H1 (cell line): ENCODE results near the gene RELN. TPM values are rescaled to one million over a fixed set of nuclear protein-coding genes. Genes with fewer than 3 reads are reported as not detected.

Experiments used
- ASH2L ChIP-seq: fragments of 200-600, 300-600 bp; sonication (generic); IDR thresholded peaks from one replicate; pipeline ENCODE4 v1.7.1; 2017; ENCODE audit warnings: low read length
- SIX5 ChIP-seq: IDR thresholded peaks from 2 replicates; pipeline ENCODE4 v1.6.1; 2011; ENCODE audit warnings: mild to moderate bottlenecking, low read depth, low read length
- SRF ChIP-seq: IDR thresholded peaks from 2 replicates; pipeline ENCODE4 v1.6.1; 2011; ENCODE audit warnings: mild to moderate bottlenecking, low read depth, low read length, moderate library complexity
- polyA plus RNA-seq, 7 experiments: library from polyadenylated mRNA; depleted of rRNA in 3 of 7; stranded (reverse) in 5 of 7; unstranded in 2 of 7; fragments of >200 nt in 5 of 7; fragments of 200-250 nt in 2 of 7; gene quantifications; 1 replicate in 5 of 7; 2 replicates in 1 of 7; 4 replicates in 1 of 7; pipeline versions ENCODE4 v1.2.1 to v1.2.3, GENCODE V29; 2011 to 2013; ENCODE audit warnings: missing spikeins in 2 of 7, mixed read lengths in 2 of 7
- total RNA-seq: library from RNA; stranded (reverse); fragmentation: NEBNext Ultra II Directional; extraction: Animal tissue kit (Norgen Biotek cat#: 25700); gene quantifications from 2 replicates; pipeline ENCODE4 v1.2.1, GENCODE V29; 2021
- TF ChIP-seq, protein P1 (sequence below): fragments of 300-600 bp; sonication (generic); IDR thresholded peaks from 2 replicates; pipeline ENCODE4 v1.7.1; 2012; ENCODE audit warnings: low read length, moderate library complexity, mild to moderate bottlenecking, inconsistent platforms; ENCODE audit not compliant: insufficient replicate concordance
- TF ChIP-seq, protein P2 (sequence below): IDR thresholded peaks from 2 replicates; pipeline ENCODE4 v1.6.1; 2011; ENCODE audit warnings: low read length, improper control_type of control experiment

Gene RELN
- total and polyA plus RNA-seq, 2 of the 8 experiments (the other 6 are each of a cell fraction or from before 2014, with no cell fraction given), result 0.03 to 0.07 TPM

DNA sequence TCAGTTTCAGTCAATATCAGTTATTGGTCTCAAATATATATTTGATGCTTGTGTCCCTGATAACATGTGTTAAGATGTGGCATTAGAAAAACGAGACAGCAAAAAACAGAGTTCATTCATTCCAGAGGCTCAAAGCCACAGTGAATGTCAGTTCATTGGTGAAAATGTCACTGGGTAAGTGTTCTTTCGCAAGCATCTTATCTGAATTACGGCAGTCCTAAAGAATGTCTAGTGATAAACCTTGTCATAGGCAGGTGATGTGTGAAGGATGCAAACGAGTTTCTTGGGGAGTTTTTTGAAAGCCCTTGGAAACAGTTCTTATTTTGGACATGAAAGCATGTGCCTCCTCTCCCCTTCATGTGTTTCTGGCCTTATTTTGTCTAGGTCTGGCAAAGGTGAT is 45.9 kb upstream of the RELN start (continued):
- TF ChIP-seq, protein P1, sequence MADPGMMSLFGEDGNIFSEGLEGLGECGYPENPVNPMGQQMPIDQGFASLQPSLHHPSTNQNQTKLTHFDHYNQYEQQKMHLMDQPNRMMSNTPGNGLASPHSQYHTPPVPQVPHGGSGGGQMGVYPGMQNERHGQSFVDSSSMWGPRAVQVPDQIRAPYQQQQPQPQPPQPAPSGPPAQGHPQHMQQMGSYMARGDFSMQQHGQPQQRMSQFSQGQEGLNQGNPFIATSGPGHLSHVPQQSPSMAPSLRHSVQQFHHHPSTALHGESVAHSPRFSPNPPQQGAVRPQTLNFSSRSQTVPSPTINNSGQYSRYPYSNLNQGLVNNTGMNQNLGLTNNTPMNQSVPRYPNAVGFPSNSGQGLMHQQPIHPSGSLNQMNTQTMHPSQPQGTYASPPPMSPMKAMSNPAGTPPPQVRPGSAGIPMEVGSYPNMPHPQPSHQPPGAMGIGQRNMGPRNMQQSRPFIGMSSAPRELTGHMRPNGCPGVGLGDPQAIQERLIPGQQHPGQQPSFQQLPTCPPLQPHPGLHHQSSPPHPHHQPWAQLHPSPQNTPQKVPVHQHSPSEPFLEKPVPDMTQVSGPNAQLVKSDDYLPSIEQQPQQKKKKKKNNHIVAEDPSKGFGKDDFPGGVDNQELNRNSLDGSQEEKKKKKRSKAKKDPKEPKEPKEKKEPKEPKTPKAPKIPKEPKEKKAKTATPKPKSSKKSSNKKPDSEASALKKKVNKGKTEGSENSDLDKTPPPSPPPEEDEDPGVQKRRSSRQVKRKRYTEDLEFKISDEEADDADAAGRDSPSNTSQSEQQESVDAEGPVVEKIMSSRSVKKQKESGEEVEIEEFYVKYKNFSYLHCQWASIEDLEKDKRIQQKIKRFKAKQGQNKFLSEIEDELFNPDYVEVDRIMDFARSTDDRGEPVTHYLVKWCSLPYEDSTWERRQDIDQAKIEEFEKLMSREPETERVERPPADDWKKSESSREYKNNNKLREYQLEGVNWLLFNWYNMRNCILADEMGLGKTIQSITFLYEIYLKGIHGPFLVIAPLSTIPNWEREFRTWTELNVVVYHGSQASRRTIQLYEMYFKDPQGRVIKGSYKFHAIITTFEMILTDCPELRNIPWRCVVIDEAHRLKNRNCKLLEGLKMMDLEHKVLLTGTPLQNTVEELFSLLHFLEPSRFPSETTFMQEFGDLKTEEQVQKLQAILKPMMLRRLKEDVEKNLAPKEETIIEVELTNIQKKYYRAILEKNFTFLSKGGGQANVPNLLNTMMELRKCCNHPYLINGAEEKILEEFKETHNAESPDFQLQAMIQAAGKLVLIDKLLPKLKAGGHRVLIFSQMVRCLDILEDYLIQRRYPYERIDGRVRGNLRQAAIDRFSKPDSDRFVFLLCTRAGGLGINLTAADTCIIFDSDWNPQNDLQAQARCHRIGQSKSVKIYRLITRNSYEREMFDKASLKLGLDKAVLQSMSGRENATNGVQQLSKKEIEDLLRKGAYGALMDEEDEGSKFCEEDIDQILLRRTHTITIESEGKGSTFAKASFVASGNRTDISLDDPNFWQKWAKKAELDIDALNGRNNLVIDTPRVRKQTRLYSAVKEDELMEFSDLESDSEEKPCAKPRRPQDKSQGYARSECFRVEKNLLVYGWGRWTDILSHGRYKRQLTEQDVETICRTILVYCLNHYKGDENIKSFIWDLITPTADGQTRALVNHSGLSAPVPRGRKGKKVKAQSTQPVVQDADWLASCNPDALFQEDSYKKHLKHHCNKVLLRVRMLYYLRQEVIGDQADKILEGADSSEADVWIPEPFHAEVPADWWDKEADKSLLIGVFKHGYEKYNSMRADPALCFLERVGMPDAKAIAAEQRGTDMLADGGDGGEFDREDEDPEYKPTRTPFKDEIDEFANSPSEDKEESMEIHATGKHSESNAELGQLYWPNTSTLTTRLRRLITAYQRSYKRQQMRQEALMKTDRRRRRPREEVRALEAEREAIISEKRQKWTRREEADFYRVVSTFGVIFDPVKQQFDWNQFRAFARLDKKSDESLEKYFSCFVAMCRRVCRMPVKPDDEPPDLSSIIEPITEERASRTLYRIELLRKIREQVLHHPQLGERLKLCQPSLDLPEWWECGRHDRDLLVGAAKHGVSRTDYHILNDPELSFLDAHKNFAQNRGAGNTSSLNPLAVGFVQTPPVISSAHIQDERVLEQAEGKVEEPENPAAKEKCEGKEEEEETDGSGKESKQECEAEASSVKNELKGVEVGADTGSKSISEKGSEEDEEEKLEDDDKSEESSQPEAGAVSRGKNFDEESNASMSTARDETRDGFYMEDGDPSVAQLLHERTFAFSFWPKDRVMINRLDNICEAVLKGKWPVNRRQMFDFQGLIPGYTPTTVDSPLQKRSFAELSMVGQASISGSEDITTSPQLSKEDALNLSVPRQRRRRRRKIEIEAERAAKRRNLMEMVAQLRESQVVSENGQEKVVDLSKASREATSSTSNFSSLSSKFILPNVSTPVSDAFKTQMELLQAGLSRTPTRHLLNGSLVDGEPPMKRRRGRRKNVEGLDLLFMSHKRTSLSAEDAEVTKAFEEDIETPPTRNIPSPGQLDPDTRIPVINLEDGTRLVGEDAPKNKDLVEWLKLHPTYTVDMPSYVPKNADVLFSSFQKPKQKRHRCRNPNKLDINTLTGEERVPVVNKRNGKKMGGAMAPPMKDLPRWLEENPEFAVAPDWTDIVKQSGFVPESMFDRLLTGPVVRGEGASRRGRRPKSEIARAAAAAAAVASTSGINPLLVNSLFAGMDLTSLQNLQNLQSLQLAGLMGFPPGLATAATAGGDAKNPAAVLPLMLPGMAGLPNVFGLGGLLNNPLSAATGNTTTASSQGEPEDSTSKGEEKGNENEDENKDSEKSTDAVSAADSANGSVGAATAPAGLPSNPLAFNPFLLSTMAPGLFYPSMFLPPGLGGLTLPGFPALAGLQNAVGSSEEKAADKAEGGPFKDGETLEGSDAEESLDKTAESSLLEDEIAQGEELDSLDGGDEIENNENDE, result no peak
- TF ChIP-seq SIX5 (no peak), SRF (no peak), ASH2L (no peak)
- TF ChIP-seq, protein P2, sequence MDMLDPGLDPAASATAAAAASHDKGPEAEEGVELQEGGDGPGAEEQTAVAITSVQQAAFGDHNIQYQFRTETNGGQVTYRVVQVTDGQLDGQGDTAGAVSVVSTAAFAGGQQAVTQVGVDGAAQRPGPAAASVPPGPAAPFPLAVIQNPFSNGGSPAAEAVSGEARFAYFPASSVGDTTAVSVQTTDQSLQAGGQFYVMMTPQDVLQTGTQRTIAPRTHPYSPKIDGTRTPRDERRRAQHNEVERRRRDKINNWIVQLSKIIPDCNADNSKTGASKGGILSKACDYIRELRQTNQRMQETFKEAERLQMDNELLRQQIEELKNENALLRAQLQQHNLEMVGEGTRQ, result no peak
- TF ChIP-seq, all 59 proteins: peak for 0
